Activated T-cell treated with anti-CD3 and anti-CD28 coated beads for 24 hours (primary cell): ENCODE measurements around the gene RUNX1.

ENCODE experiments used
- DNase-seq: peaks from one replicate; pipeline ENCODE4 v3.0.0-alpha.2; 2020; ENCODE audit warnings: low read depth

RUNX1 gene

DNA sequence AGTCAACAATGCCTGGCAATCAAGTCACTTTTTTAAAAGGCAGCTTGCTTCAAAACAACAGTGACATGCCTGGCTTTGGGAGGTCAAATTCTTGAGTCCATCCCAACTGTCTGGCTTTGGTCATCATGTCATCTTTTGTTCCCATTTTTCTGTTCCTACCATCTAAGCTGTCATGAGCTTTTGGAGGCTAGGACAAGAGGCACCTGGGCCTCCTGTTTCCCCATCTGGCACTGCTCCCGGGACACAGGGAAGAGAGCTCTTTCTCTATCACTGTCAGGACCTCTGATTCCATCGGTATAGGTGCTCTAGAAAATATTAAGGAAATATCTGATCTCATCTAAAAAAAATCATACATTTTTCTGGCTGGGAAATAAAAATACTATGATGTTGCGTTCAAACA, 224.0 kb downstream of the RUNX1 start:
- no peak for DNase-seq

- DNase-seq = no peak
Measured at GRCh38 chr21:34824314-34824713, 224.8 kb downstream of the RUNX1 start.

GRCh38 chr21:34822942-34823341, 226.2 kb downstream of the RUNX1 start:
- DNase-seq = no peak

DNA sequence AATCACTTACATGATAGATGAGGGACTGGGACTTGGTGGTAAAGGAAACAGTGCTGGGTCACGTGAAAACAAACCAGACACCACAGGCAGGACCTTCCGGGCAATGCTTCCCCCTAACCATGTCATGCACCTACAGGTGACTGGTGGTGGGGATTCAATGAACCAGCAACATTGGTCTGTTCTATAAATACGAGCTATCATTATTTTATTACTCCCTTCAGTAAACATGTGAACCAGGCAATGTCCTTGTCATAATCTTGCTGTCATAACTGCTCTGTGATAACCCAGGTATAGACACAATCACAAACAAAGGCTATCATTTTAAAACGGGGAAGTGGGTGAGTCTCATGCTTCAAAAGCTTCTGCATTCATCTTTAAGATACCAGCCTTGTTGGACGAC, 226.9 kb downstream of the RUNX1 start:
- no peak for DNase-seq

GRCh38 chr21:34821717-34822116, 227.4 kb downstream of the RUNX1 start:
- no peak for DNase-seq

GRCh38 chr21:34820051-34820450, 229.1 kb downstream of the RUNX1 start:
- no peak for DNase-seq

GRCh38 chr21:34819357-34819999, 229.6 kb downstream of the RUNX1 start:
- DNase-seq = no peak

DNA sequence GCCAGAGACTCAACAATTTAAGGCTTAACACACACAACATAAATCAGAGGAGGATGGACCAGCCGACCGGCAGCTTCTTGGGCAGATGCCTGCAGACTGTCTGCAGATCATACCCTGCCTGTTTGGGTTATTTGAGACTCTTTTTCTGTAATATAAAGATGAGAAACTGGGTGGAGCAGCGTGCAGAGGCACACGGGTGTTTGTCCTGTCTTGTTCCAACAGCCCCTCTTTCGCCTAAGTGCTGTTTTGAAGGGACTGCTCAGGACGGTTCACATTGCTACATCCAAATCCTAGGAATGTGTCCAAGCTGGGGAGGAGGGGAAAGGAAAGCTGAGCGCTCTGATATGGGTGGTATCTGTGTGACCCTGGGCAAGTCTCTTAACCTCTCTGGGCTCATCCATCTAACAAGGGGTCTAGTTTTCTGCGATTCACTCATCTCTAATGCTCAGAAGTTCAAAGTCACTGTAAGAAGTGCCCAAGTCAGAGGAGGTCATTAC, 230.4 kb downstream of the RUNX1 start:
- DNase-seq = no peak

DNA sequence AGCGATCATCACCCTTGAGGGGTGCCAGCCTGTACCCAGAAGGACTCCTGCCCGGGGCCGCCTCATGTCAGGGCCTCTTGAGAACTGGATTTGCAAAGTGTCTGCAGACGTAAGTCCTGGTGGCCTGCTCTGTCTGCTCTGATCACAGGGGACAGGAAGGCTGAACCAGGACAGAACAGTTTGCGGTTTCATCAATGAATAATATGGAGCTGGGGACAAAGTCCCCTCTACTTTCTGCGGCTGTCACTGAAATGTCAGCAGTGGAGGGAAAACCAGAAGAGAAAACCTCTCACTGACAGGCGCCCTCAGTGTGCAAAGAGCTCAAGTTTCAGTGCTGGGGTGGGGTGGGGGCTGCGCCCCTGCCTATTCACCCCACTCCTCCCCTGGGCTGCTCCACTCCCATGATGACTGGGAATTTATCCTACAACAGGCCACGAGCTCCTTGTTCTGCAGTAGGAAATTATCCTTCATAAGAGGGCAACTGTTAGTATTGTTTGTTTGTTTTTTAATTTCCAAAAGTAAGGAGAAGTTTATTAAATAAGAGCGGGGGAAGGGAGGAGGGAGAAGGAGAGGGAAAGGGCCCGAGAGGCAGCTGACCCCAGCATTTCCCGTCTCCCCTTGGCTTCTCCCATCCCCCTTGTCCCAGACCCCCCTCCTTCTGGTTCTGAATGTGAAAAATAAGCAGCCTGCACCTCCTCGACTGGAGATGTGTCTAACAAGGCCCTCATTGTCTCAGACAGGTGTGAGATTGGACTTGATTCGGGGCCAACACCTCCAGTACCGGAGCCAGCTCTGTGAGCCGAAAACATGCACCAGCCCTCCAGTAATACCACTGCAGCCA, 231.1 kb downstream of the RUNX1 start:
- no peak for DNase-seq

DNA sequence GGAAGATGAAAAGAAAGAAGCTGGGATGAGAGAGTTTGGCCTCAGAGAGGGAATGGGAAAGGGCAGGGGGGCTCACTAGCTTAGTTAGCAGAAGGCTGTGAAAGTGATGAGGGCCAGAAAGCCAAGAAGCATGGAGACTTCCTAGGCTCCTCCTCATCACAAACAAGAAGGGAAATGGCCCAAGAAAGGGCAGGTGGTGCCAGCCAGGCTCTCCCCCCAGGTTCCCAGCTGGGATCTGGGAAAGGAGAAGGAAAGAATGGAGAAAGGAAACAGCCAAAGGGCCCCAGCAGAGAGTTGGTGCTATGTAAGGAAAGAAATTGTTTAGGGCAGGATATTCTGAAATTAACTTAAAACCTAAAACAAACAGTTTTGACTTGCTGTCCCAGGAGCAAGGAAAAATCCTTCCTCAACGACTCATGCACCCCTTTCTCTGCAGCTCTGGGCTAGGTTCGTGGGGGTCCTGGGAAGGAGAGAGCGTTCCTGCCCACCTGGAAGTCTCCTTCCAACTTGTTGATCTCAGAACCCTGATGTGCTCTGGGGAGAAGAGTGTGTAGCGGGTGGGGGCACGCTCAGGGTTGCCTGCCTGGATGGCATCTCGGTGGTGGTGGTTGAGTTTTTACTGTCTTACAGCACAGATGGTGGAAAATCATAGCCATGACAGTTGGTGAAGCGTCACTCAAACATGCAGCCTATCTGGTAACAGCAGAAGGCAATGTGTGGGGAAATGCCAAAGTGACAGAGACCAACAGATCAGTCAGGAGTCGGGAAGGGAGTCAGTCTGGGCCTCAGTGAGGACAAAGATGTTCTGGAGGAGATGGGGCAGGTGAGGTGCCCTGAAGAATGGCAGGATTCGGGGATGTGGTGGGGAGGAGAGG, 233.0 kb downstream of the RUNX1 start:
- no peak for DNase-seq

DNA sequence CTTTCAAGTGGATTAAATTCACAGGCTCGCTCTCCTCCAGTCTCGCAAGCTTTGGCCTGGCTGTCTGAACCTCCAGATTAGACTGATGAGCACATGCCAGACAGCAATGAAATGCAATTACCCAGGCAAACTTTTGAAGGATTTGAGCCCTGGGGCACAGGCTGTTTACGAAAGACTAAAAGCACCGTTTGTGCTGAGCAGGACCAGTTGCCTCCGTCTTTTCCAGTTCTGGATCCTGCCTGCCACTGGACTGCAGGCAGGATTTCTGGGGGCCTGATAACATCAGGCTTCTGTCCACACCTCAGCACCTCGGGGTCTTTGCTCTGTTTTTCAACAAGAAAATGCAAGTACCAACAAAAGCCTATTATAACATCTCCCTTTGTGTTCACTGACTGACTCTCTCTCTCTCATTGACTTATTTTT, 234.6 kb downstream of the RUNX1 start:
- no peak for DNase-seq

DNA sequence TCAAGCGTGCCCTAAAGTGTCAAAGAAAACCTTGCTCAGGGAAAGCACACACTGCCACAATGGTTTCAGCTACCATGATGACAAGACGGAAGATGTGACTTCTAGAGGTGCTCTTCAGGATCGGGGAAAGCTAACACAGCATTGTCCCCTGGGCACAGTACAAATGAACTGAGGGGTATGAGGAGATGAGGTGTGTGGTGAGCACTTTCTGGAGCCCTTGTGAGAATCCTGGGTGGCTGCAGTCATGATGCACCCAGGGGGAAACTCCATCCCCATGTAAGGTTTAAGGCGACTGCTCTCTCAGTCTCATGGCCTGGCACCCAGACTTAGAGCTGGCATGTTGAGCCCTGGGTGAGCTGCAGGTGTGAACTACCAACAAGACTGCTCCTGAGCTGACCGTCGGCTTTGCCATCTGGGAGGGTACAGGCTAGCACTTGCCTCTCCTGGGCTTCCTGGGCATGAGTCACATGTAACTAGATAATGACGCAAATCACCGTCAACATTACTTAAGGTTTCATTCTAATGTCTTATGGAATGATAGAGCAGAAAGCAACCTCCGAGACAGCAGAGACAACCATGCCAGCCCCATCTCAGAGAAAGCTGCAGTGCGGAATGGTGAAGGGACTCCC, 235.7 kb downstream of the RUNX1 start:
- no peak for DNase-seq

GRCh38 chr21:34812504-34813265, 236.4 kb downstream of the RUNX1 start:
- DNase-seq = no peak

- DNase-seq = no peak
Measured at GRCh38 chr21:34811368-34811767, 237.7 kb downstream of the RUNX1 start.

- no peak for DNase-seq
Measured at GRCh38 chr21:34810786-34811185, 238.3 kb downstream of the RUNX1 start.

DNA sequence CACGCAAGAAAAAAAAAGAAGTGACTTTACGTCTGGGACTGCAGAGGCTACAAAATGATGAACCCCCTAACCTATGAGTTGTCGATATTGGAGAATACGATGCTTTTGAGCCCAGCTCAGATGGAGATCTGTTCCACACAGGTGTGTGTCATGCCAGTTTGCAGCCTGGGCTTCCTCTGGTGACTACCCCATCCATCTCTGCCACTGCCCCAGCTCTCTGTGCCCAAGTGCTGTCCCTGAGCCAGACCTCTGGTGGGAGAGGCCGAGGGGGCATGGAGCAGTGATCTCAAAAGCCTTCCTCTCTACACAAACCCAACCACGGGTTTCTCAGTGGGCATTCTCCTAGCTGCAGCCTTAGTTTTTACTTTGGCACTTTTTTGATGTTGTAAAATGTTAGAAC, 239.3 kb downstream of the RUNX1 start:
- DNase-seq = no peak

GRCh38 chr21:34808569-34809204, 240.4 kb downstream of the RUNX1 start:
- DNase-seq = no peak

DNA sequence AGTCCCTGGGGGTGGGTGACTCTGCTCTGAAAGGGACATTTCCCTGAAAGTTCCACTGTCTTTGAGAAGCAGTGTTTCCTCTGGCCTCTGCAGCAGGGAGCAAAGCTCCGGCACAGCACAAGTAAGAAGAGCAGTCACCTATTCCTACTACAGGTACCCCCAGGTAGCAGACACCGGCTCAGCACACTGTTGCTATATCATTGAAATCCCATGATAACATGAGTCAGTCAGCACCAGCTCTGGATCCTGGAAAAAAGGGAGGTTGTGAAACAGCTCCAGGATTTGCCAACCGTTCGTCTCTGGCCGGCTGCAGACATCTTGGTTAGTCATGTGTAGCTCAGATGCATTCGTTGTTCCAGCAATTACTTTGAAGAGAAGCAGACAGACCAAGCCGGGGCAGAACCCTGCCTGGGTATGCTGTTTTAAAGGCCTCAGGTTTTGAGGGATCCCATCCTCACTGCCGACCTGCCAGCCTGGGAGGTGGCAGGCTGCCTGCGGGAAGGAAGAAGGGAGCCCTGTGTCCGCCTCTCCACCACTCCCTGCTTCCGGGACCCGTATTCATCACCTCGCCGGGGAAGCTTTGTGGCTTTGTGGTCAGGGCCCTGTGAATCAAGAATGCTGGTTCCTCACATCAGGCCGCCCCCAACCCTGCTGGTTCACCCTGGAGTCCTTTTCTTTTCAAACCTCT, 241.1 kb downstream of the RUNX1 start:
- peak; percentile 63 for DNase-seq

DNA sequence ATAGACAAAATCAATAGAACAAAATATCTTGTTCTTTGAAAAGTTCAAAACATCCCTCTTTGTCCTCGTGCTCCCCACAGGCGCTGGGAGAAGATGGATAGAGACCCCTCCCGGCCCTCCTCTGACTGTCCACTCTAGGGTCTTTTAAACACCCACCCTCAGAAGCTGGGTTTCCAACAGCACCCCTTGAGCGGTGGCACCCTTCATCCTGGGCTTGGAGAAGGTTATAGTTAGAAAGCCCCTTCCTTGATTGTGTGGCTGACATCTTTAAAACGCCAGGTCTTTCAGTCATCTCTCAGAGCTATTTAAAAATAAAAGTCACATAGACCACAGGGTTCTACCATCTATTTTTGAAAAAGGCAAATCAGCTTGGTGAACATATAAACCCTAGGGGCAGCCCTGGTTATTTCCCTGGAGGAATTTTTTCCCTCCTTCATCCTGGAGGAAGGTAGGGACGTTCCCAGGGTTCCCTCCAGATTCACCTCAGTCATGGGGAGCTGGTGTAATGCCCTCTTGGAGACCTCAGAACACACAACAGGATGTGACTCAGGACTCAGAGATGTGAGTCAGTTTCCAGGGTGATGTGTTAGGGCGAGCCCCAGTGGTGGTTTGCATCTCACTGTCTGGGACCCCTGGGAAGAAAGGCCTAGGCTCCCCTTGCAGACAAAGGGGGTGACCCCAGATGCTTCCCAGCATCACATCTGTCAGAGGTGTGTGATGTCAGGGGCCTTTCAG, 241.8 kb downstream of the RUNX1 start:
- peak; percentile 61 for DNase-seq
